ENCODE measurements around the gene C1orf185. TPM values are rescaled to one million over a fixed set of nuclear protein-coding genes. Genes with fewer than 3 reads are reported as not detected.
"Not testable (repeated sequence)": the region's sequence is repeated elsewhere in the genome, so short reads cannot be mapped to it uniquely, and the experiment has no call there.

Gene C1orf185
- total and polyA plus RNA-seq, 7 donors: not detected

DNA sequence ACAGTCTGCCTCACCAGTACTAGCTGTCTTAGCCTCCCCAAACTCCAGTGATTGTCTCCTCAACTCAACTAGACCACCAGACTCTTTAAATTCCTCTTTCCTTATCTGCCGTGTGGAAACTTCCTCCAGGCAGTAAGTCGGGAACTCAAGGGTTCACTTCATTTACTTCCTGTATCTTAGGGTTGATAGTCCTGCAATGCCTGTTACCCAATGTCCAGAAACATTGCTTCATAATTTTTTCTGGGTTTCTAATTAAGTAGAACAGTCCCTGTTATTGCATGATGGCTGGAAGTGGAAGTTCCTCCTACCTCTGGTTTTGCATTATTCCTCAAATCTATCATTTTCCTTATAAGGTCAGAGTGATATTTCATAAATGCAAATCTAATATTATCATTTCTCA is 73.2 kb downstream of the C1orf185 start:
- WGBS, 3 donors: 47 to 54% (median 50%) methylated on average over 2 of the region's 2 CpGs
- no peak for ATAC-seq
- no peak overlapping the region for H3K4me3 ChIP-seq
- no peak overlapping the region for H3K27ac ChIP-seq
- H3K36me3 ChIP-seq (ENCODE audit: insufficient read depth in 1 of 2, low read depth in 1 of 2): no peaks in the 10 kb centered on the region
- no peak for DNase-seq
- no peaks in the 10 kb centered on the region for H3K9me3 ChIP-seq
- intact Hi-C loops (cut with DNase I): no loop called here
- TF ChIP-seq, protein P1, sequence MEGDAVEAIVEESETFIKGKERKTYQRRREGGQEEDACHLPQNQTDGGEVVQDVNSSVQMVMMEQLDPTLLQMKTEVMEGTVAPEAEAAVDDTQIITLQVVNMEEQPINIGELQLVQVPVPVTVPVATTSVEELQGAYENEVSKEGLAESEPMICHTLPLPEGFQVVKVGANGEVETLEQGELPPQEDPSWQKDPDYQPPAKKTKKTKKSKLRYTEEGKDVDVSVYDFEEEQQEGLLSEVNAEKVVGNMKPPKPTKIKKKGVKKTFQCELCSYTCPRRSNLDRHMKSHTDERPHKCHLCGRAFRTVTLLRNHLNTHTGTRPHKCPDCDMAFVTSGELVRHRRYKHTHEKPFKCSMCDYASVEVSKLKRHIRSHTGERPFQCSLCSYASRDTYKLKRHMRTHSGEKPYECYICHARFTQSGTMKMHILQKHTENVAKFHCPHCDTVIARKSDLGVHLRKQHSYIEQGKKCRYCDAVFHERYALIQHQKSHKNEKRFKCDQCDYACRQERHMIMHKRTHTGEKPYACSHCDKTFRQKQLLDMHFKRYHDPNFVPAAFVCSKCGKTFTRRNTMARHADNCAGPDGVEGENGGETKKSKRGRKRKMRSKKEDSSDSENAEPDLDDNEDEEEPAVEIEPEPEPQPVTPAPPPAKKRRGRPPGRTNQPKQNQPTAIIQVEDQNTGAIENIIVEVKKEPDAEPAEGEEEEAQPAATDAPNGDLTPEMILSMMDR (IDR thresholded peaks at IDR 0.05): no peak
- H3K4me1 ChIP-seq: no peaks in the 10 kb centered on the region
- H3K27me3 ChIP-seq (ENCODE audit: insufficient read depth in 3 of 3, low read length in 2 of 3): no peaks in the 10 kb centered on the region

DNA sequence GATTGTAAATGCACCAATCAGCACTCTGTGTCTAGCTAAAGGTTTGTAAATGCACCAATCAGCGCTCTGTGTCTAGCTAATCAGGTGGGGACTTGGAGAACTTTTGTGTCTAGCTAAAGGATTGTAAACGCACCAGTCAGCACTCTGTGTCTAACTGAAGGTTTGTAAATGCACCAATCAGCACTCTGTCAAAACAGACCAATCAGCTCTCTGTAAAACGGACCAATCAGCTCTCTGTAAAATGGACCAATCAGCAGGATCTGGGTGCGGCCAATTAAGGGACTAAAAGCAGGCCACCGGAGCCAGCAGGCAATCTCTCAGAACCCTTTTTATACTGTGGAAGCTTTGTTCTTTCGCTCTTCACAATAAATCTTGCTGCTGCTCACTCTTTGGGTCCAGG is 76.0 kb downstream of the C1orf185 start:
- H3K27ac ChIP-seq; DNase-seq; H3K4me3 ChIP-seq; H3K27me3 ChIP-seq (ENCODE audit: insufficient read depth in 3 of 3, low read length in 2 of 3); ATAC-seq; H3K4me1 ChIP-seq; H3K36me3 ChIP-seq (ENCODE audit: insufficient read depth in 1 of 2, low read depth in 1 of 2); intact Hi-C loops (cut with DNase I); H3K9me3 ChIP-seq: not testable (repeated sequence)
- 89 to 93% (median 89%) methylated on average over 6 of the region's 6 CpGs for WGBS, 3 donors

DNA sequence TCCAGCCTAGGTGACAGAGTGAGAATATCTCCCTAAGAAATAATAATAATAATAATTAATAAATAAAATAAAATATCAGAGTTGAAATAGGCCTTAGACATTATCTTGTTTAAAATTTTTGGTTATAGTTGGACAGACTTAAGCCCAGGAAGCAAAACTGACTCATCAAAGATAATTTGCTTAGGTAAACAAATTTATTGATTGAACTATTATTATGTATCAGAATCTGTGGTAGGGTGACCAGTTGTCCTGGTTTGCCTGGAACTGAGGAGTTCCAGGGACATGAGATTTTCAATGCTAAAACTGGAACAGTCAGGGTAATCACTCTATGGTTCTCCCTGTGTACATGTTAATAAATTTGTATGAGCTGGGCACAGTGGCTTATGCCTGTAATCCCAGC is 86.2 kb downstream of the C1orf185 start:
- Histone ChIP-seq H3K27me3 (ENCODE audit: insufficient read depth in 3 of 3, low read length in 2 of 3) (no peaks in the 10 kb centered on the region), H3K27ac (no peak overlapping the region), H3K4me3 (no peak overlapping the region), H3K9me3 (no peaks in the 10 kb centered on the region), H3K36me3 (ENCODE audit: insufficient read depth in 1 of 2, low read depth in 1 of 2) (no peaks in the 10 kb centered on the region), H3K4me1 (no peaks in the 10 kb centered on the region)
- DNase-seq (no peak), ATAC-seq (no peak)
- intact Hi-C loops (cut with DNase I): loop anchor here (2.0 kb wide), 2 partner anchors 259 to 413 kb away; no protein-coding TSS in a partner anchor
- TF ChIP-seq, protein P1 (IDR thresholded peaks at IDR 0.05): no peak

DNA sequence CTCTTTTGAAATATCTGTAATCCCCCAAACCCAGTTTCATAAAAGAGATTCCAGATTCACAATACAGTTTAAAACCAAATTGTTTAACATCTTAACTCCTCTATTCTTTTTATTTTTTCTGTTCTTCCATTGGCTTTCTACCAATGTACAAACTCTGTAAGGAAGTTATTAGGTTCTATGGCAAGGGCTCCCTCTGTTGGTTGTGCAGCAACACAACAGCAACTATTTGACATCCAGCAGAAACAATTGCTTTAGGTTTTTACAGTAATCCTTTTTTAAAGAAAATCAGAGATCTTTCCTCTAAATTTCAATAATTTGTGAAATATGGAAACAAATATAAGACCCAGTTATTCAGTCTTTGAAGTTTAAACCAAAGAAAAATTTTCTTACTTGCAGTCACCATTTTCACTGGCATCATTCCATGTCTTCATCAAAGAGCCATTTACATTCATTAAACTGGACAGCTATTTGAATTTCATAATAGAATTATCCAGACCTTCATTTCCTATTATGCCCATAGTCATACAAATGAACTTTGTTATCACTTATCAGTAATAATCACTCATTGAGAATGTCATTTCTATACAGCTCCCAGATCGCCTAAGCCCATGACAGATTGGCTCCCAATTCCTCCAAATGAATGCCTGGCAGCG is 87.5 kb downstream of the C1orf185 start:
- H3K9me3 ChIP-seq: no peaks in the 10 kb centered on the region
- intact Hi-C loops (cut with DNase I): loop anchor here (2.0 kb wide), 2 partner anchors 261 to 415 kb away; no protein-coding TSS in a partner anchor
- H3K27me3 ChIP-seq (ENCODE audit: insufficient read depth in 3 of 3, low read length in 2 of 3): no peaks in the 10 kb centered on the region
- DNase-seq: no peak
- H3K27ac ChIP-seq: no peak overlapping the region
- H3K4me3 ChIP-seq: no peak overlapping the region
- H3K36me3 ChIP-seq (ENCODE audit: insufficient read depth in 1 of 2, low read depth in 1 of 2): no peaks in the 10 kb centered on the region
- TF ChIP-seq, protein P1 (IDR thresholded peaks at IDR 0.05): peak; percentile 87
- peak in 2 of 4 donors; percentile 54 to 78 for ATAC-seq
- 55 to 61% (median 60%) methylated on average over 2 of the region's 2 CpGs for WGBS, 3 donors
- no peaks in the 10 kb centered on the region for H3K4me1 ChIP-seq

DNA sequence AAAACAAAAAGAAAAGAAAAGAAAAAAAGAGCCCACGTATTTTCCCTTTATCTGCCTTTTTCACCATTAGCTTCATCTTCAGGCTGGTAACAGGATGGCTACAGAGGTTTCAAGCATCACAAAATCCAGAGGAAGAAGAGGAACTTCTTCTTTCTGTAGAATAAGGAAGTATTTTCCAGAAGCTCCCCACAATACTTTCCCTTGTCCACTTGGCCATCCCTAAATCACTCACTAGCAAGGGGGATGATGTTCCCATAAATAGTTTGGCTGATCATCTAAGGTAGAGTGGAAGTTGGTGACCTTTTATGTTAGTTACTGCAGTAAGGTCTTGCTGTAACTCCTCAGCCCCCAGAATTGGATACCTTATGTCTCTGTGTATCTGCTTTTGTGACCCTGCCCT is 88.9 kb downstream of the C1orf185 start:
- Histone ChIP-seq H3K9me3 (no peaks in the 10 kb centered on the region), H3K4me3 (no peak overlapping the region), H3K4me1 (no peaks in the 10 kb centered on the region), H3K27me3 (ENCODE audit: insufficient read depth in 3 of 3, low read length in 2 of 3) (no peaks in the 10 kb centered on the region), H3K27ac (no peak overlapping the region), H3K36me3 (ENCODE audit: insufficient read depth in 1 of 2, low read depth in 1 of 2) (no peaks in the 10 kb centered on the region)
- no peak for DNase-seq
- no peak for ATAC-seq
- intact Hi-C loops (cut with DNase I): no loop called here
- TF ChIP-seq, protein P1 (IDR thresholded peaks at IDR 0.05): no peak
- WGBS, 3 donors: 32 to 52% (median 36%) methylated on average over 1 of the region's 1 CpG

Measured in psoas muscle (tissue), 8 donors.